Suppressor macrophage treated with lipopolysaccharide for 4 hours (primary cell): Measurements from ENCODE around the gene ZDHHC14.

Experiments
- DNase-seq: peaks from one replicate; pipeline ENCODE4 v3.0.0-alpha.2; 2020

The ZDHHC14 gene

GRCh38 chr6:157493576-157493975 lies 112.6 kb downstream of the ZDHHC14 start:
- DNase-seq, result no peak

- DNase-seq, result no peak
Measured at GRCh38 chr6:157494132-157494710, 113.2 kb downstream of the ZDHHC14 start.

GRCh38 chr6:157496534-157497095 lies 115.6 kb downstream of the ZDHHC14 start:
- DNase-seq, result no peak

GRCh38 chr6:157497579-157497978 lies 116.6 kb downstream of the ZDHHC14 start:
- no peak for DNase-seq

GRCh38 chr6:157498817-157499216 lies 117.8 kb downstream of the ZDHHC14 start:
- no peak for DNase-seq

GRCh38 chr6:157500022-157500421 lies 119.0 kb downstream of the ZDHHC14 start:
- DNase-seq, result no peak

- DNase-seq, result no peak
Measured at GRCh38 chr6:157503018-157503747, 122.2 kb downstream of the ZDHHC14 start.

GRCh38 chr6:157505912-157506491 lies 125.0 kb downstream of the ZDHHC14 start:
- DNase-seq, result no peak

GRCh38 chr6:157510323-157511188 lies 129.6 kb downstream of the ZDHHC14 start:
- DNase-seq, result peak; percentile 35

GRCh38 chr6:157511682-157512381 lies 130.8 kb downstream of the ZDHHC14 start:
- no peak for DNase-seq

GRCh38 chr6:157512382-157512682 lies 131.3 kb downstream of the ZDHHC14 start:
- DNase-seq, result no peak

GRCh38 chr6:157513004-157513603 lies 132.1 kb downstream of the ZDHHC14 start:
- no peak for DNase-seq

GRCh38 chr6:157513619-157514485 lies 132.9 kb downstream of the ZDHHC14 start:
- DNase-seq, result no peak

GRCh38 chr6:157514659-157515496 lies 133.9 kb downstream of the ZDHHC14 start:
- DNase-seq, result peak; percentile 61

- no peak for DNase-seq
Measured at GRCh38 chr6:157516319-157517026, 135.5 kb downstream of the ZDHHC14 start.

GRCh38 chr6:157517601-157518359 lies 136.8 kb downstream of the ZDHHC14 start:
- no peak for DNase-seq

- DNase-seq, result no peak
Measured at GRCh38 chr6:157518397-157519250, 137.6 kb downstream of the ZDHHC14 start.
